RCC 7860 (cell line): ENCODE results near the gene SLC9A5.

ENCODE experiments used
- DNase-seq: peaks from one replicate; pipeline ENCODE4 v3.0.0-alpha.2; 2015; ENCODE audit warnings: low spot score
- FAIRE-seq: peaks from 2 replicates; lab custom pipeline; 2012; peaks lifted over from hg19 to GRCh38; lab: Jason Lieb, UNC

Gene SLC9A5

DNA sequence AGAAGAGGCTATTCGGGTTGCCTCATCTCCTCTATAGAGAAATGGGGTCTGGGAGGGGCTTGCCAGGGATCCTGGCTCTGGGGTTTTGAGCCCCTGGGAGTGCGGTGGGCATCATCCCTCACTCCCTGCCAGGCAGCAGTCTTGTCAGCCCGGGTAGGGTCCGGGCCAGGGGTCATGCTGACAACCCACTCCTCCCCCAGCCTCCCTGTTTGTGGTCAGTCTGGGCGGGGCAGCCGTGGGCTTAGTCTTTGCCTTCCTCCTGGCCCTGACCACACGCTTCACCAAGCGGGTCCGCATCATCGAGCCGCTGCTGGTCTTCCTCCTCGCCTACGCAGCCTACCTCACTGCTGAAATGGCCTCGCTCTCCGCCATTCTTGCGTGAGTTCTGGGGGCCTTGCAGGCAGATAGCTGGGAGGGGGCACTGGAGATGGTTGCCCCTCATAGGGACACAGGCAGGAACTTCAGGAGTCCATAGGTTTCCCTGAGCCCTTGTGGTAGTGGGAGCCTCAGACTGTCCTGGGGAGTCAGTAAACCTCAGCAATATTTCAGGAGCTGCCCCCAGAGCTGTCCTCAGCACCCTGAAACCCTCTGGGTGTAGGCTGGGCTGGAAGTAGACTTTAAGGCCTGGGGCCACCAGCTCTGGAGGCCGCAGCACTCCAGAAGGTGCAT, 6.9 kb downstream of the SLC9A5 start:
- FAIRE-seq, result no peak
- no peak for DNase-seq

DNA sequence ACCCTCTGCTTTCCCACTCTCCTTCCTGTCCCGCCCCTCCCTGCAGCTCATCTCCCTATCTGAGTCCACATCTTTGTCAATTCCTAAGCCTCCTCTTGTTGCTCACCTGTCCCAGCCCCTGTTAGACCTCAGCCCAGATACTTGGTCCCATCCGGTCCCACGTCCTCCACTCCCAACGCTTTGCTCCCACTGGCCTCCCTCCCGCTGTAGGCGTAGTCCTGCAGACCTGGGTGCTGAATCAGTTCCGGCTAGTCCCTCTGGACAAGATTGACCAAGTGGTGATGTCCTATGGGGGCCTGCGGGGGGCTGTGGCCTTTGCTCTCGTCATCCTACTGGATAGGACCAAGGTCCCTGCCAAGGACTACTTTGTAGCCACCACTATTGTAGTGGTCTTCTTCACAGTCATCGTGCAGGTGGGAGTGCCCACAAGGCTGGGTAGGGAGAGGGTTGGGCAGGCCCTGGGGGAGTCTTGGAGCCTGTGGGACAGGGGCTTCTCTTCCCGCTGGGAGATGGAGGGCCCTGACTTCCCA, 8.0 kb downstream of the SLC9A5 start:
- no peak for FAIRE-seq
- DNase-seq, result no peak

GRCh38 chr16:67257486-67258160, 8.8 kb downstream of the SLC9A5 start:
- DNase-seq (no peak), FAIRE-seq (no peak)

- DNase-seq (no peak), FAIRE-seq (no peak)
Measured at GRCh38 chr16:67258161-67258835, 9.5 kb downstream of the SLC9A5 start.

- DNase-seq (no peak), FAIRE-seq (no peak)
Measured at GRCh38 chr16:67259705-67260104, 10.9 kb downstream of the SLC9A5 start.

GRCh38 chr16:67260426-67261063, 11.8 kb downstream of the SLC9A5 start:
- DNase-seq (peak; percentile 39), FAIRE-seq (no peak)

GRCh38 chr16:67263201-67263600, 14.4 kb downstream of the SLC9A5 start:
- DNase-seq (no peak), FAIRE-seq (no peak)

- DNase-seq, result no peak
- FAIRE-seq, result no peak
Measured at GRCh38 chr16:67264277-67264676, 15.5 kb downstream of the SLC9A5 start.

- no peak for DNase-seq
- FAIRE-seq, result no peak
Measured at GRCh38 chr16:67264866-67265265, 16.1 kb downstream of the SLC9A5 start.

DNA sequence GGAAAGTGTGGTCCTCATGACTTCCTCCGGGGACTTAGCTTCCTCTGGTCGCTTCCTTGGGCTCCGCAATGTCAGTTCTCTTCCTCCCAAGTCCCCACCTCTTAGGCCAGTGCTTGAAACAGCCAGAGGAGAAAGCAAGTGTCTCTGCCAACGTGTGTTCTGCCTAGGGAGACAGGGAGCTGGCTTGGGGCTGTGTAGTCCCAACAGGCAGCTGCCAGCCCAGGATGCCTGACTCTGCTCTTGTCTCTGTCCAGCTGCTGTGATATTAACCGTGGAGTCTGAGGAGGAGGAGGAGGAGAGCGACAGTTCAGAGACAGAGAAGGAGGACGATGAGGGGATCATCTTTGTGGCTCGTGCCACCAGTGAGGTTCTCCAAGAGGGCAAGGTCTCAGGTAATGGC, 17.1 kb downstream of the SLC9A5 start:
- DNase-seq, result no peak
- no peak for FAIRE-seq

DNA sequence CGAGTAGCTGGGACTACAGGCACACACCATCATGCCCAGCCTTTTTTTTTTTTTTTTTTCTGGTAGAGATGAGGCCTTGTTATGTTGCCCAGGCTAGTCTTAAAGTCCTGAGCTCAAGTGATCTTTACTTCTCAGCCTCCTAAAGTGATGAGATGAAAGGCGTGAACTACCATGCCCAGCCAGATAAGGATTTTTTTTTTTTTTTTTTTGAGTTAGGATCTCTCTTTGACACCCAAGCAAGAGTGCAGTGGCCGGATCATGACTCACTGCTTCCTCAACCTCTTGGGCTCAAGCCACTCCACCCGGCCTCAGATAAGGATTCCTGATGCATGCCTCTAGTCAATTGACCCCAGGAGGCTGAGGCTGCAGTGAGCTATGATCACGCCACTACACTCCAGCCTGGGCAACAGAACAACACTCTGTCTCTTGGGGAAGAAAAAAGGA, 19.4 kb downstream of the SLC9A5 start:
- DNase-seq (peak; percentile 96), FAIRE-seq (peak; percentile 94)

DNA sequence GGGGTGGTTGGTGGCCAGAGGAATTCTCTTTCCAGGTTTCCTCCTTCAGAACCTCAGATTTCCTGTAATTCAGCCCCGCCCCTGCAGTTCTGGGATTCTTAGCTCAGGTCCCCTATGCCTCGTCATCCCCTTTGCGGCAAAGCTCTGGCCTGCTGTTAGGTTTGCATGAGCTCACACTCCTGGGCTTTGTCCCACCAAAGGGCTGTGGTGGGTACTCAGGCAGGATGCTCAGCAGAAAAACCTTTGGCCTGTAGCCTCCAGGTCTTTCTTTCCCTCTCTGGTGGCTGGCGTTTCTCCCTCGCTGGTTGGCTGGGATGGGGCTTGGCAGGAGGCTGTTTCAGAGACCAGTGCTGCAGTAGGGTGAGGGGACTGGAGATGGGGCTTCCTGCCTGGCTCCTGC, 21.0 kb downstream of the SLC9A5 start:
- peak; percentile 93 for DNase-seq
- FAIRE-seq, result peak; percentile 91

- FAIRE-seq (no peak), DNase-seq (no peak)
Measured at GRCh38 chr16:67270931-67271338, 22.2 kb downstream of the SLC9A5 start.

DNA sequence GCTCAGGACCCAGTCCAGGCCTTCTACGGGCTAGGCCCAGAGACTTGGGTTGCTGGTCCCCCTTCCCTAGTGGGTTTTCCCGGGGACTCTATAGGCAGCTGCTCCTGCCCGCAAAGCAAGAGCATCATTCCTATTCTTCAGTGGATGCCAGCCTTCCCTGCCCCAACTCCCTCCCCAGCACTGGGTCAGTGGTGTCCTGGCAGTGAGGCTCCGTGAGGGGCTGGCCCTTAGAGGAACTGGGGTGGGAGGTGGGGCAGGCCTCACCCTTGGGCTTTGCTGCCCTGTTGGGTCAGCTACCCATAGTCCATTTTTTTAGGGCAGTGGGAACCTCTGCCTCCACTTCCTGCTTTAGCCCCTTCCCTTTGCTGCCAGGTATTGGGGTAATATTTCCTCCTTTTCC, 22.7 kb downstream of the SLC9A5 start:
- DNase-seq (no peak), FAIRE-seq (no peak)

- FAIRE-seq (no peak), DNase-seq (no peak)
Measured at GRCh38 chr16:67275321-67275720, 26.5 kb downstream of the SLC9A5 start.

- FAIRE-seq (peak; percentile 98), DNase-seq (peak; percentile 98)
Measured at GRCh38 chr16:67277294-67277998, 28.7 kb downstream of the SLC9A5 start.

- FAIRE-seq (peak; percentile 24), DNase-seq (peak; percentile 72)
Measured at GRCh38 chr16:67277999-67278772, 29.4 kb downstream of the SLC9A5 start.

DNA sequence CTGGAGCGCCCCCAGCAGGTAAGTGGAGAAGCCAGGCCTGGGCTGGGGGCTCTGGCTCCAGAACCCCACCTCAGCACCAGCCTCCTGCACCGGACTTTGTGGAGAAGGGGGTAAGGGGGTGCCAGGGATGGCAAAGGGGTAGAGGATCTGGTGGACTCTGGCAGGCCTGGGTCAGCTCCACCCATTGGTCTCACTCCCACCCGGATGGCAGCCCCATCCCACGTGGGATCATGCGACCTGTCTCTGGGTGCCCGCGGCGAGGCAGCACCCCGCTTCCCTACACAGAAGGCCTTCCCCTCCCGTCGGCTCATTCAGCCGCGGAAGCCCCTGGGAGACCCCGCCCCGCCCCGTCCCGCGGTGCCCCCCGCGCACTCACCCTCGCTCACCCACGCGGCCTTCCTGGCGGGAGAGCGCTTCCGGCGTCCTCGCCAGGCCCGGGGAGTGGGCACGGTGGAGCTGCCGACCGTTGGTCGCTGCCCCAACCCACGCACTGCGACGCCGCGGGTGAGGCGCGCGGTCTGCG, 30.1 kb downstream of the SLC9A5 start:
- FAIRE-seq, result no peak
- peak; percentile 19 for DNase-seq

GRCh38 chr16:67279296-67280089, 30.7 kb downstream of the SLC9A5 start, which contains the start of gene PLEKHG4:
Gene PLEKHG4, plus strand, starts transcription at chr16:67279532. Its CDS starts 513 bp downstream, at chr16:67280045.
- FAIRE-seq (no peak), DNase-seq (peak; percentile 70)
